Activated CD8-positive, alpha-beta T cell treated with anti-CD3 and anti-CD28 coated beads for 36 hours (primary cell): ENCODE data around the gene SORCS3. TPM values are rescaled to one million over a fixed set of nuclear protein-coding genes. Genes with fewer than 3 reads are reported as not detected.

Source experiments
- ATAC-seq: fragments of 200-7000 bp; cut with Tn5 transposase; one replicate; pipeline ENCODE4 v1.10.0; 2021; ENCODE audit warnings: mild to moderate bottlenecking, moderate library complexity
- CTCF ChIA-PET: fragments of 350-600 bp; sonication (Branson Sonifier 250); formaldehyde crosslinking; loops from one replicate; lab custom pipeline; 2021; ENCODE audit warnings: antibody characterized with exemption; lab: Charles Lee
- POLR2A ChIA-PET: fragments of 350-600 bp; sonication (Branson Sonifier 250); formaldehyde crosslinking; loops from one replicate; lab custom pipeline; 2021; ENCODE audit warnings: antibody characterized with exemption; lab: Charles Lee
- DNase-seq: peaks from one replicate; pipeline ENCODE4 v3.0.0-alpha.2; 2020
- H3K27ac Mint-ChIP-seq: one replicate; pipeline ENCODE4 v1.8.0; 2021; ENCODE audit warnings: mild to moderate bottlenecking, mixed read lengths
- H3K27me3 Mint-ChIP-seq: one replicate; pipeline ENCODE4 v1.8.0; 2021; ENCODE audit warnings: mixed read lengths
- H3K36me3 Mint-ChIP-seq: one replicate; pipeline ENCODE4 v1.8.0; 2021; ENCODE audit warnings: low read depth, mixed read lengths
- H3K4me1 Mint-ChIP-seq: one replicate; pipeline ENCODE4 v1.8.0; 2021; ENCODE audit warnings: low read depth, mixed read lengths
- H3K4me3 Mint-ChIP-seq: one replicate; pipeline ENCODE4 v1.8.0; 2021; ENCODE audit warnings: mild to moderate bottlenecking, moderate library complexity, mixed read lengths
- H3K9me3 Mint-ChIP-seq: one replicate; pipeline ENCODE4 v1.8.0; 2021; ENCODE audit warnings: mixed read lengths
- CTCF ChIP-seq: fragments of 200-600 bp; IDR thresholded peaks from one replicate; pipeline ENCODE4 v1.8.0; 2022; ENCODE audit warnings: antibody characterized with exemption, mild to moderate bottlenecking
- intact Hi-C: fragments of 100-400 bp; cut with micrococcal nuclease; formaldehyde crosslinking; loops from one replicate; pipeline ENCODE4 v1.10.0; 2022
- total RNA-seq, 2 experiments: library from RNA; stranded (reverse); gene quantifications; one replicate each; pipeline ENCODE4 v1.2.3, GENCODE V29; 2021

The SORCS3 gene
- total RNA-seq, 2 experiments from 2014 or later = not detected

GRCh38 chr10:104639590-104640338 is 1.3 kb upstream of the SORCS3 start:
- intact Hi-C loops = no loop called here
- Mint-ChIP-seq H3K36me3 (no peaks in the 10 kb centered on the region), H3K4me3 (peak overlapping the region; percentile 1), H3K9me3 (no peaks in the 10 kb centered on the region), H3K4me1 (peaks cover 15% of the 10 kb centered on the region), H3K27me3 (peaks cover 60% of the 10 kb centered on the region), H3K27ac (no peak overlapping the region)
- ChIA-PET POLR2A (no interaction called here), CTCF (no interaction called here)
- DNase-seq = no peak
- no peak for TF ChIP-seq CTCF
- no peak for ATAC-seq

GRCh38 chr10:104640339-104641186 is 527 bp upstream of the SORCS3 start:
- no peak for DNase-seq
- Mint-ChIP-seq H3K4me3 (no peak overlapping the region), H3K4me1 (peaks cover 15% of the 10 kb centered on the region), H3K36me3 (no peaks in the 10 kb centered on the region), H3K27me3 (peaks cover 56% of the 10 kb centered on the region), H3K27ac (no peak overlapping the region), H3K9me3 (no peaks in the 10 kb centered on the region)
- ChIA-PET CTCF (interaction anchor here (1.0 kb wide), 1 partner anchor 21 kb away, joined by 3 read pairs; no protein-coding TSS in a partner anchor), POLR2A (interaction anchor here (0.6 kb wide), 1 partner anchor 100 kb away, joined by 3 read pairs; no protein-coding TSS in a partner anchor)
- ATAC-seq = no peak
- intact Hi-C loops = no loop called here
- no peak for TF ChIP-seq CTCF

GRCh38 chr10:104641937-104642657 is 1.0 kb downstream of the SORCS3 start:
- Mint-ChIP-seq H3K4me3 (no peak overlapping the region), H3K4me1 (peaks cover 15% of the 10 kb centered on the region), H3K36me3 (no peaks in the 10 kb centered on the region), H3K27ac (no peak overlapping the region), H3K27me3 (peaks cover 51% of the 10 kb centered on the region), H3K9me3 (no peaks in the 10 kb centered on the region)
- CTCF ChIA-PET = no interaction called here
- no peak for TF ChIP-seq CTCF
- intact Hi-C loops = no loop called here
- POLR2A ChIA-PET = no interaction called here
- no peak for ATAC-seq
- DNase-seq = no peak

- no peaks in the 10 kb centered on the region for H3K36me3 Mint-ChIP-seq
- peak; percentile 49 for DNase-seq
- POLR2A ChIA-PET = no interaction called here
- ATAC-seq = peak; percentile 53
- peaks cover 47% of the 10 kb centered on the region for H3K27me3 Mint-ChIP-seq
- H3K4me1 Mint-ChIP-seq = peaks cover 15% of the 10 kb centered on the region
- no peak overlapping the region for H3K4me3 Mint-ChIP-seq
- TF ChIP-seq CTCF = peak; percentile 29
- CTCF ChIA-PET = no interaction called here
- no peaks in the 10 kb centered on the region for H3K9me3 Mint-ChIP-seq
- intact Hi-C loops = no loop called here
- no peak overlapping the region for H3K27ac Mint-ChIP-seq
These were observed 1.7 kb downstream of the SORCS3 start for GRCh38 chr10:104642658-104643302.
